GM10248 (cell line): ENCODE data around the gene HOXD10.

ENCODE experiments used
- CTCF ChIA-PET: fragments of 300-600 bp; sonication (Branson Sonifier 250); formaldehyde crosslinking; extraction: SDS; loops from one replicate; lab custom pipeline; 2021; ENCODE audit warnings: antibody characterized with exemption; lab: Yijun Ruan, JAX
- POLR2A ChIA-PET: fragments of 350-650 bp; sonication (Branson Sonifier 250); formaldehyde crosslinking; extraction: SDS; loops from one replicate; lab custom pipeline; 2020; ENCODE audit warnings: antibody characterized with exemption; lab: Yijun Ruan, JAX
- DNase-seq: peaks from one replicate; pipeline ENCODE4 v3.0.0; 2012; ENCODE audit errors: extremely low spot score
- TF ChIP-seq, protein P1 (sequence below): IDR thresholded peaks from 2 replicates; pipeline ENCODE4 v1.5.1; 2012; ENCODE audit warnings: mild to moderate bottlenecking, low read depth; ENCODE audit errors: extremely low read depth, missing control alignments, control extremely low read depth

HOXD10 gene

DNA sequence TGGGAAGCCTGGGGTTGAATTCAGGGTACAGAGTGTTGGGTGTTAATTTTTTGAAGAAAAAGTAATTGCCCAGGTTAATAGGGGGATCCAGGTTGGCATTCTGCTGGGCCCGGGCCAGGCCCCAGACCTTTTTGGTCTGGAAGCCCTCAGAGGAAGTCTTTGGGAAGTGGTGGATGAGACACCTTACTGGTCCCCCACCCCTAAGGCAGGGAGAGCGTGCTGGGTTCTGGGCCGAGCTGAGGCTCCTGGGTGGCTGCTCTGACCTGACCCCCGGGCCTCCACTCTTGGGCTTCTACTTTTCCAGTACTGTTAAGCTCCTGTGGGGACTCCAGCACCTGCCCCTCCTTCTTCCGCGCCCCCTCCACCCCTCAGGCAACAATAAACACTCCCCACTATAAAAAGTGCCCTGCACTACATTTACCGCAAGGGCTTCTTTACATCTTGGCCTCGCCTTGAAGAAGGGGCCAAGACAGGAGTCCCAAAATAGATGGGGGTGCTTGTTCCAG, 39.8 kb downstream of the HOXD10 start:
- POLR2A ChIA-PET = no interaction called here
- CTCF ChIA-PET = interaction anchor here (1.4 kb wide), 1 partner anchor 16 kb away, joined by 3 read pairs; no protein-coding TSS in a partner anchor
- TF ChIP-seq, protein P1, sequence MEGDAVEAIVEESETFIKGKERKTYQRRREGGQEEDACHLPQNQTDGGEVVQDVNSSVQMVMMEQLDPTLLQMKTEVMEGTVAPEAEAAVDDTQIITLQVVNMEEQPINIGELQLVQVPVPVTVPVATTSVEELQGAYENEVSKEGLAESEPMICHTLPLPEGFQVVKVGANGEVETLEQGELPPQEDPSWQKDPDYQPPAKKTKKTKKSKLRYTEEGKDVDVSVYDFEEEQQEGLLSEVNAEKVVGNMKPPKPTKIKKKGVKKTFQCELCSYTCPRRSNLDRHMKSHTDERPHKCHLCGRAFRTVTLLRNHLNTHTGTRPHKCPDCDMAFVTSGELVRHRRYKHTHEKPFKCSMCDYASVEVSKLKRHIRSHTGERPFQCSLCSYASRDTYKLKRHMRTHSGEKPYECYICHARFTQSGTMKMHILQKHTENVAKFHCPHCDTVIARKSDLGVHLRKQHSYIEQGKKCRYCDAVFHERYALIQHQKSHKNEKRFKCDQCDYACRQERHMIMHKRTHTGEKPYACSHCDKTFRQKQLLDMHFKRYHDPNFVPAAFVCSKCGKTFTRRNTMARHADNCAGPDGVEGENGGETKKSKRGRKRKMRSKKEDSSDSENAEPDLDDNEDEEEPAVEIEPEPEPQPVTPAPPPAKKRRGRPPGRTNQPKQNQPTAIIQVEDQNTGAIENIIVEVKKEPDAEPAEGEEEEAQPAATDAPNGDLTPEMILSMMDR = no peak
- DNase-seq = no peak

DNA sequence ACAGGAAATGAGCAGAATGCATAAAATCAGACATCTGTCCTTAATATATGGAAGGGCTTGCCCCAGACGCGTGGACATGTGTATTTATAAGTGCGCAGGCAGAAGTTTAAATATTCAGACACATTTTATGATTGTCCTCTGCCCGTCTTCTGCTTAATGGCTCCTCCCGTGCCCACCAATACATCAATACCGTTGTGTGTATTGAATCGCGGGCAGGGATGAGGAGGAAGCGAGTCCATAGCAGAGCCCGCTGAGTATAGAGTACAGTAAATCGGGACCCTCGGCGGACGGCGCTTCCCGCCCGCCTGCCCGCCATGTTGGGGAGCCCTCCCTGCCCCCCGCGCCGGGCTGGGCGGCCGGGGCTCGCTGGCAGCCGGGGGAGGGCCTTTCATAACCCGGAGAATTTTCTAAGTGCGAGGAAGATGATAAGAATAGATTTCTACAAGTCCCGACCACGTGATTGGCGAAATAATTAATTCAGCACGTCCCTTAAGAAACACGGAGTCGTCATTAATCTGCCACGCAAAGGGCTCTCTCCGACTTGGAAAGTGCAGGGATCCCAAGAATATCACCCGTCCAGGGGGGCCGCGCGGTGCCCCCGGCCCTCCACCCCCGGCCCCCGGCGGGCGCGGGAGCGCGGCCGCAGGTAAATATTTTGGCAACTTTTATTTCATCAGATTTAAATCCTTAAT, 40.4 kb downstream of the HOXD10 start, which contains the start of gene HOXD3:
Gene HOXD3, plus strand, starts transcription at position 501 of the 692 bp plus-strand sequence. CDS start 11,808 bp downstream, outside the sequence.
- ChIA-PET POLR2A (no interaction called here), CTCF (interaction anchor here (1.4 kb wide), 1 partner anchor 17 kb away, joined by 3 read pairs; no protein-coding TSS in a partner anchor)
- DNase-seq = no peak
- TF ChIP-seq, protein P1 = no peak

DNA sequence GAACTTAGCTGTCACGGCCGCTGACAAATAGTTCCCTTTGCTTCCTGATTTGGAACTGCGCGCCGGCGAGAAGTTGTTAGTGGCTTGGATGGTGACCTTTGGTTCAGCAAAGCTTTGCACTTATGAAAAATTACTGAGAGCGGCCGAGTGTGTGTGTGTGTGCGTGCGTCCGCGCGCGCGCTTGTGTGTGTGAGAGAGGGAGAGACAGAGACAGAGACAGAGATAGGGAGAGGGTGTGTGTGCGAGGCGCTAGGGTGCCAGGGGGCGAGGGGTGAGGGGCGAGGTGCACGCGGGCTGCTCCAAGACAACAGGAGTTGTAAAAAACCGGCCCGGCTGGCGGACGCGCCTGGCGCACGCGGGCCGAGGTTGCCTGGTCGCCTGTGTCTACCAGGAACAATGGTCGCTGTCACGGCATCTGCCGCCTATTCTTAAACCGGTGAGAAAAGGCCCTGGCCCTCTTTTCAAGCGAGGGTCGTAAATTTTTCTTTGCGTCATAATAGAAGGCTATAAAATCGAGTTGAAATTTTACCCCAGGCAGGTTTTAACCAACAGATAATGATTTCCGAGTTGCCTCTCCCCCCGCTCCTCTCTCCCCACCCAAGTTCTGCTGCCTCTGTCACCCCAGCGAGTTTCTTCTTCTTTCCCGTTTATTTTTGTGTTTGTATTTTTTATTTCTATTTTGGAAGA, 41.1 kb downstream of the HOXD10 start:
- ChIA-PET POLR2A (no interaction called here), CTCF (interaction anchor here (1.6 kb wide), 1 partner anchor 47 kb away, joined by 5 read pairs; no protein-coding TSS in a partner anchor)
- TF ChIP-seq, protein P1 = no peak
- DNase-seq = no peak

DNA sequence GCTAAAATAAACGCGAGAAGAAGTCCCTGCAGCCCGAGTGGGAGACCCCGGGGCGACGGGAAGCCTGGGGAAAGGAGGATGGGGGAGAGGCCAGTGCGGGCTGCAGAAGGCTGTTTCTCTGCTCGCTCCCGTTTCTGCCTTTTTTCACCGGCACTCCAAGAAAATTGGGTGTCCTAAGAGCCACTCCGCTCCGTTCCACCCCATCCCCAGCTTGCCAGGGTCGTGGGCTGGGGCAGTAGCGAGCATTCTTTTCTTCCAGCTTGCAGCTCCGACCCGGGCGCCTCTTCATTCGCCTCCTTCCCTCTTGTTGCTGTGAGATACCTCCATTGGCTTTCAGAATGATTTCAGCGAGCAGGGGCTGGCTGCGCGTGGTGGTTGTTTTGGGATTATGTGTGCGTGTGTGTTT, 41.6 kb downstream of the HOXD10 start:
- ChIA-PET POLR2A (interaction anchor here (0.5 kb wide), 1 partner anchor 61 kb away, joined by 8 read pairs; no protein-coding TSS in a partner anchor), CTCF (interaction anchor here (1.6 kb wide), 1 partner anchor 48 kb away, joined by 5 read pairs; no protein-coding TSS in a partner anchor)
- DNase-seq = no peak
- TF ChIP-seq, protein P1 = no peak

DNA sequence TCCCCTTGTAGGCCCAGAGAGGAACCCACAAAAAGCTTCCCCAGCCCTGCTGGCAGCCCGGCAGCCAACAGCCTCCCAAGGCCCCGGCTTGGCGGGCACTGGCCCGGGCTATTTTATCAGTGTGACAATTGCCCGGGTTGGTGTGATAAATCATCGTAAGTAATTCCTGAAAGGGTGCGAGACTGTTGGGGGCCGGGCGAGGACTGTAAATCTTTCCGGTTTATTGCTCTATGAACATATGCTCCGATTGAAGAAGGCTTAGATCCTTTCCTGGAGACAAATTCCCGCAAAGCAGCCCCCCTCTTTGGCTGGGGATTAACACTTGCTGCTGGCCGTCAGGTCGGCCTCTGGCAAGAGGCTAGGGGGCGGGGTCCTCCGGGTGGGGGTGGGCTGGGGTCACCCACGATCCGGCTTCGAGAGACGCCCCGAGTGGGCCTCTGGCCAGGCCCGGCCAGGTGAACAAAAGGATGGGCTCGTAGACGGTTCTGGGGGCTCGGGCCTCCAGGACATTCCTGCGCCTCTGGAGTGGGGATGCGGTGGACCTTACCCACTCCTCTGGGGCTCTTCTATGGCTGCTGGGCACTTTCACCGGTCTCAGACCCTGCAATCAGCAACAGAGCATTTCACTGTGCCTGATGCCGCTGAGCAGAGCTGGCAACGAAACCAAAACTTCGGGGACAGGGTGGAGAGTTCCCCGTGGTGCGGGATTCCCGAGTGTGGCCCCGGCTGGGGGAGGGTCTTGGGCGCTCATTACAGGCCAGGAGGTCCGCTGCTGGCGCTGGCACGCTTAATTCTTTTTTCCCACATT, 42.5 kb downstream of the HOXD10 start:
- DNase-seq = no peak
- POLR2A ChIA-PET = interaction anchor here (0.5 kb wide), 1 partner anchor 62 kb away, joined by 8 read pairs; no protein-coding TSS in a partner anchor
- CTCF ChIA-PET = interaction anchor here (1.4 to 1.6 kb wide), 2 partner anchors 32 to 49 kb away, joined by 4 to 5 read pairs; no protein-coding TSS in a partner anchor
- TF ChIP-seq, protein P1 = no peak
